GM12872 (cell line): ENCODE data around the gene ARR3.

Experiments
- TF ChIP-seq, protein P1 (sequence below): IDR thresholded peaks from 3 replicates; pipeline ENCODE4 v1.5.1; 2011; ENCODE audit warnings: low read depth, mild to moderate bottlenecking, low read length, moderate library complexity; ENCODE audit not compliant: insufficient read depth

ARR3 gene

DNA sequence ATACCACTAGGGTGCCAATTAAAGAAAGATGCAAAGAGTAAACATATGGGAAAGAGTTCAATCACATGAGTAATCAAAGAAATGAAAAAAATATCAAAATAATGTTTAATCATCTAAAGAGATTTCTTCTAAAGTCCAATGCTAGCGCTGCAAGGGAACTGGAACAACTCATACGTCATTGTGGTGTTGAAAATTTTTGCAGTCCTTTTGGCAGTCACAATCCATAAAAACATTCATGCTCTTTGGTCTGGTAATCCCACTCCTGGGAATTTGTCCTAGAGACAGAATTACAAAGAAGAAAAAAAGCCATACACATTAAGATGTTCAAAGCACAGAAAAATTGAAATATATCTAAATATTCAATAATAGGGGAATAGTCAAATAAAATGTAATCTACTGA is 12.7 kb upstream of the ARR3 start:
- TF ChIP-seq, protein P1, sequence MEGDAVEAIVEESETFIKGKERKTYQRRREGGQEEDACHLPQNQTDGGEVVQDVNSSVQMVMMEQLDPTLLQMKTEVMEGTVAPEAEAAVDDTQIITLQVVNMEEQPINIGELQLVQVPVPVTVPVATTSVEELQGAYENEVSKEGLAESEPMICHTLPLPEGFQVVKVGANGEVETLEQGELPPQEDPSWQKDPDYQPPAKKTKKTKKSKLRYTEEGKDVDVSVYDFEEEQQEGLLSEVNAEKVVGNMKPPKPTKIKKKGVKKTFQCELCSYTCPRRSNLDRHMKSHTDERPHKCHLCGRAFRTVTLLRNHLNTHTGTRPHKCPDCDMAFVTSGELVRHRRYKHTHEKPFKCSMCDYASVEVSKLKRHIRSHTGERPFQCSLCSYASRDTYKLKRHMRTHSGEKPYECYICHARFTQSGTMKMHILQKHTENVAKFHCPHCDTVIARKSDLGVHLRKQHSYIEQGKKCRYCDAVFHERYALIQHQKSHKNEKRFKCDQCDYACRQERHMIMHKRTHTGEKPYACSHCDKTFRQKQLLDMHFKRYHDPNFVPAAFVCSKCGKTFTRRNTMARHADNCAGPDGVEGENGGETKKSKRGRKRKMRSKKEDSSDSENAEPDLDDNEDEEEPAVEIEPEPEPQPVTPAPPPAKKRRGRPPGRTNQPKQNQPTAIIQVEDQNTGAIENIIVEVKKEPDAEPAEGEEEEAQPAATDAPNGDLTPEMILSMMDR: no peak

DNA sequence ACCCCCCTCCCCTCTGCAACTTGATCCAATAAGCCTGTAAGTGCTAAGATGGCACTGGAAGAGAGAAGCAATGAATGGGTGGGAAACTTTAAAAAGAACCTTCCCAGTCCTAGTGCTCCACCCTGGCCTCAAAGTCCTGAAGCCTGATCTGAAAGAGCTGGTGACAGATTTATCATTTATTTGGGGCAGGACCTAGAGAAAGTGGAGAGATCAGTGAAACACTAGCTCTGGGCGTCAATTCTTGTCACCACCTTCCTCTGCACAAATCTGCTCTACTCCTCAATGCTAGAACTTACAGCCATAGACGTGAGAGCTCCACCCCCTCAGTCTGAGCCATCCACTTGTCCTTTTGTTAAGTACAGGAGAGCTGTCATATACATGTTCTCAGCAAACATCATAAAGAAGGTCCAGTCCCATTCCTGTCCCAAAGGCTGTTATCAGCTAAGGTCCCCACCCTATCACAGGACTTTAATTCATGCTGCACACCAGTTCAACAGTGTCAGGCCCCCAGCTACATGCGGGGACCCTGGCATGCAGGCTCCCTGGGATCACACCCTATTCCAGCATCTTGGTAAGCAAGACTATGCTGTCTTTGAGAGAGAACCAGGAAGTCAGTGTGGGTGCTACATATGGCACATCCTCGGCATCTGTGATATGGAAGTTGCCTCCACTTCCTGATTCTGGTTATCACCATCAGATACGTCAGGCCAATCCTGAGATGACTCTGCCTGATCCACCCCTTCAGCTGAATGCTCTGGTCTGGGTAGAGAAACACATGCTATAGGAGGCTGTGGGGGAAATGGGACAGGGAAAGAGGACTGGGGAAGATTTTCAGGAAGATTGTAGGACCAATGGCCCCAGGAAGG is 10.5 kb upstream of the ARR3 start:
- TF ChIP-seq, protein P1: no peak

DNA sequence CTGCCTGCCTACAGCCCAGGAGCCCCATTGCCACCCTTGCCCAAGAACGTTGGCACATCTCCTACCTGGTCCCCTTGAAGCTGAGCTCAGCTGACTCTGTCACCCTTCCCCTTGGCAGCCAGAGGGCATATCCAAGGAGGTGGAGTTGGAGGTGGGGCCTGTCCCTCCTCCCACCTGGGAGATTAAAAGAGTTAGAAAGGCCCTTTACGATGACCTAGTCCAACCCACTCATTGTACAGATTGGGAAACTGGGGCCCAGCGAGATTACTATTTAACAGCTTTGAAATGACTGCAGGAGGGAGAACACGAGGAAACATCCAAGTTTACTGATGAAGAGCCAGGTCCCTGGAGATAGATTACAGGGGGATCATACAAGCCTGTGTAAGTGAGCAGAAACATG is 8.0 kb upstream of the ARR3 start, which contains the start of gene P2RY4:
P2RY4 (minus strand) TSS at position 101 of the 400 bp plus-strand sequence. CDS start 580 bp downstream, outside the sequence.
- TF ChIP-seq, protein P1: no peak

DNA sequence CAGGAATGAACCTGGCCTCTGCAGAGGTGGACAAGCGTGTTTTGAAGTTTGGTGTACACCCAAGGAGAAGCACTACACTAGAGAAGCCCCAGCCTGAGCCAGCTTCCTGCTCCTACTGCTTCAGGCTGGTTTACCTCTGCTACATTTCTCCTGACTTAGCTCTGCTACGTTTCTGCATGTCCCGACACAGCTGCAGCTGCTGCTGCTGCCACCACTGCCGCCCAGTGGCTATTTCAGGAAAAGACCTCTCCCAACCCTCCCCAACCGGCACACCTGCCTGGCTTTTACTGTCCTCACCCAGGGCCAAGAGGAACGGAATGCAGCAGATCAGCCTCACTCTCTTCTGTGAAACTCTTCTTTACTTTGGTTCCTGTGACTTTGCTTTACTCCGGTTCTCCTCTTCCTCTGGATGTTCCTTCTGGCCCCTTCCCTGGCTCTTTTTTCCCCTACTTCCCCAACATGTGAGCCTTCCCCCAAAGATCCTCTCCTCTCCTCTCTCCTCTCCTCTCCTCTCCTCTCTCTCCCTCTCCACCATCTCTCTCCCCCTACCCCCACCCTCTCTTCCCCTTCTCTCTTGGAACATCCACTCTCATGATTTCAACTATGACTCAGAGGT is 5.1 kb upstream of the ARR3 start:
- TF ChIP-seq, protein P1: peak; percentile 65

DNA sequence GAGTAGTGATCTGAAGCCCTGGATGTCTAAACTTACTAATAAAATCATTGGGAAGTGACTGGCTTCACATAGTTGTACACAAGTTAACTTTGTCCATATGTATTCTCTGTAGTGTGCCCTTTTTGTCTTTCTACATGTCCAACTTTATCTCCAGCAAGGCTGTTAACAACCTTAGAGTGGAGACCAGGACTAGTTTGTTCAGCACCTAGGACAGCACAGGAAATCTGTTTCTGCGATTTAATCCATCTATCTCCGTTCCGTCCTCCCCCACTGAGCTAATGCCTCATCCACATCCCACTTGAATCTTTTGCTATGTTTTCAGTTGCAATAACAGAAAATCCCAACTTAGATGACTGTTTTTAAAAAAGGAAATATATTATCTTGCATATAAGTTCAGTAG is 3.4 kb upstream of the ARR3 start:
- TF ChIP-seq, protein P1: no peak

DNA sequence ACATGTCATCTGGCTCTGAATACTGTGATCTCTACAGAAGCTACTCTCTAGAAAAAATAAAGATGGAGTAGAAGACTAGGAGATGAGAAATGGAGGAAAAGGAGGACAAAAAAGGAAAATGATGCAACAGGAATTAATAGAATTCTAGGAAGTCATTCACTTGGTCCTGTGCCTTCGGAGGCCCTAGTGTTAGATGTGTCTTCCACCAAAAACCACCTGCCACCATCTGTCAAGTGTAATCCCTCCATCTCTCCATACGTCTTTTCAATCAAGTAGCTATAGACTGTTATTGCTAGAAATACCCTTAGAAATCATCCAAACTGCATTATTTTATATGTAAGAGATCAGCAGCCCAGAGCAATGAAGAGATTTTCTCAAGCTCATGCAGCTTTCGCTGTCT is 10.9 kb downstream of the ARR3 start:
- TF ChIP-seq, protein P1: no peak

DNA sequence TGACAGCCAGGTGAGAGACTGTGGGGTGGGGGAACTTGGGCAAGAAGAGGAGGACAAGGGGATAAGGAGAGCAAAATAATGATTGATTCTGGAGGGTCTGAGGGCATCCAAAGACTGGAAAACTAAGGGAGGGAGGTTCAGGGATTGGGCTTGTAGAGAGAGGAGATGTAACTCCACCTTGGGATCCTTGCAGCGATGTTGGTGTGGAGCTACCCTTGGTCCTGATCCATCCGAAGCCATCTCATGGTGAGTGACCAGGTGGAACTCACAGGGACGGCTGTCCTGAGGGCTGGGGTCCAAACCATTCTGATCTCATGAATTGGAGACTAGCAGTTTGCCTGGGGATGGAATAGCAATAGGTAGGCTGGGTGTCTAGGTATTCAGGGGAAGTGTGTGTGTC is 12.4 kb downstream of the ARR3 start:
- TF ChIP-seq, protein P1: no peak
